PC-3 (cell line): Measurements from ENCODE around the gene RNU1-3. TPM values are rescaled to one million over a fixed set of nuclear protein-coding genes. Genes with fewer than 3 reads are reported as not detected.
A peak's percentile ranks its signal among the peaks of the same experiment; 100 is the strongest.
"Not testable (repeated sequence)": the region's sequence is repeated elsewhere in the genome, so short reads cannot be mapped to it uniquely, and the experiment has no call there.

Experiments
- ATAC-seq: fragments of 200-7000 bp; cut with Tn5 transposase; 2 replicates; pipeline ENCODE4 v1.9.1; 2020; ENCODE audit warnings: mild to moderate bottlenecking, moderate library complexity
- BruUV-seq: library from RNA; stranded (reverse); fragments of 400-500 nt; replicated peaks from 2 replicates; lab custom pipeline; 2021; lab: Mats Ljungman, UMichigan
- CTCF ChIA-PET: fragments of 300-600 bp; sonication (Branson Sonifier 250); formaldehyde crosslinking; loops from one replicate; lab custom pipeline; 2022; ENCODE audit warnings: antibody characterized with exemption; lab: Charles Lee
- POLR2A ChIA-PET: fragments of 300-600 bp; sonication (Branson Sonifier 250); formaldehyde crosslinking; loops from one replicate; lab custom pipeline; 2022; ENCODE audit warnings: antibody characterized with exemption; ENCODE audit not compliant: unreplicated experiment; lab: Charles Lee
- DNase-seq: peaks from one replicate; pipeline ENCODE4 v3.0.0-alpha.2; 2015
- H2AFZ ChIP-seq: fragments of 300-600 bp; sonication (generic); 2 replicates; pipeline ENCODE4 v1.6.0; 2016; ENCODE audit warnings: antibody characterized with exemption, low read length
- H3F3A ChIP-seq: fragments of 300-600 bp; sonication (generic); one replicate; pipeline ENCODE4 v1.6.0; 2017; ENCODE audit warnings: antibody characterized with exemption, low read length, control low read depth, mild to moderate bottlenecking; ENCODE audit not compliant: unreplicated experiment
- H3K27ac ChIP-seq: fragments of 300-600 bp; sonication (generic); 2 replicates; pipeline ENCODE4 v1.5.1; 2016; ENCODE audit warnings: mild to moderate bottlenecking, low read length
- H3K27me3 ChIP-seq: fragments of 300-600 bp; sonication (generic); 2 replicates; pipeline ENCODE4 v1.6.1; 2016; ENCODE audit warnings: low read length, mixed read lengths
- H3K36me3 ChIP-seq: fragments of 300-600 bp; sonication (generic); 2 replicates; pipeline ENCODE4 v1.6.1; 2016; ENCODE audit warnings: low read depth, mixed run types, low read length, mixed read lengths
- H3K4me1 ChIP-seq: fragments of 300-600 bp; sonication (generic); 2 replicates; pipeline ENCODE4 v1.5.1; 2016; ENCODE audit warnings: low read length; ENCODE audit not compliant: insufficient read depth
- H3K4me2 ChIP-seq: fragments of 300-600 bp; sonication (generic); 2 replicates; pipeline ENCODE4 v1.6.0; 2016; ENCODE audit warnings: low read length
- H3K4me3 ChIP-seq: fragments of 300-600 bp; sonication (generic); 2 replicates; pipeline ENCODE4 v1.5.1; 2016; ENCODE audit warnings: mild to moderate bottlenecking, low read length, mixed read lengths
- H3K79me2 ChIP-seq: fragments of 300-600 bp; sonication (generic); 2 replicates; pipeline ENCODE4 v1.6.1; 2017; ENCODE audit warnings: low read length, mixed read lengths
- H3K9ac ChIP-seq: fragments of 300-600 bp; sonication (generic); 2 replicates; pipeline ENCODE4 v1.6.0; 2016; ENCODE audit warnings: mild to moderate bottlenecking, low read length
- H3K9me2 ChIP-seq: fragments of 300-600 bp; sonication (generic); replicated peaks from 2 replicates; pipeline ENCODE4 v1.6.1; 2016; ENCODE audit warnings: mixed run types, low read length, mixed read lengths
- H3K9me3 ChIP-seq: fragments of 300-600 bp; sonication (generic); 2 replicates; pipeline ENCODE4 v1.6.1; 2016; ENCODE audit warnings: low read length, mixed read lengths
- H4K20me1 ChIP-seq: fragments of 300-600 bp; sonication (generic); 2 replicates; pipeline ENCODE4 v1.6.1; 2016; ENCODE audit warnings: low read length, mixed read lengths
- intact Hi-C: fragments of 100-400 bp; cut with micrococcal nuclease; formaldehyde crosslinking; loops from 2 replicates; pipeline ENCODE4 v1.9.0; 2023
- total RNA-seq: library from RNA; depleted of rRNA; stranded (reverse); fragments of >200 nt; gene quantifications from 2 replicates; pipeline ENCODE4 v1.2.3, GENCODE V29; 2014

Gene RNU1-3
- total RNA-seq, 1 experiment from 2014 or later, result under 0.01 TPM

DNA sequence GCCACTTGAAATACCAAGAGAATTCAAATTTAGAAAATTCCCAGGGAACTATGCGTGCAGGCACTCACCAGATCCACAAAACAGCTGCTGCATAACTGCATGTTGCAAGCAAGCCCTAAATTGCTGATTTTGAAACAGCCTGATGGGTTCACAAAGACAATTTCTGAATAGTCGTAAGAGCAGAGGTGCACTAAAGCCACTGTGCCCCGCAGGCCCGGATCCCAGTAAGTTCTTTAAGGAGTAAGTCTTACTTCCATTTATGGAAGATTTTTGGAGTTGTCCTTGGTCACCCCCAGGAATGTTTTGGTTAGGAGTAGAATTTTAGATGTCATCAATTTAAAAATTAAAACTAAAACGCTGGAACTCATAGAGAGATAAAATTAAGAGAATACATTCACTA, 7.2 kb upstream of the RNU1-3 start:
- BruUV-seq, ATAC-seq, POLR2A ChIA-PET, H3K9ac ChIP-seq, H3K9me2 ChIP-seq, H3K27ac ChIP-seq, CTCF ChIA-PET, H3F3A ChIP-seq, DNase-seq, H4K20me1 ChIP-seq, H3K4me1 ChIP-seq, H3K4me3 ChIP-seq, H2AFZ ChIP-seq, intact Hi-C loops, H3K9me3 ChIP-seq, H3K36me3 ChIP-seq, H3K27me3 ChIP-seq, H3K4me2 ChIP-seq, H3K79me2 ChIP-seq: not testable (repeated sequence)

GRCh38 chr1:16665836-16666235, 912 bp downstream of the RNU1-3 start:
- H3K27me3 ChIP-seq, POLR2A ChIA-PET, CTCF ChIA-PET, intact Hi-C loops, H3K36me3 ChIP-seq, ATAC-seq, BruUV-seq, H4K20me1 ChIP-seq, H3F3A ChIP-seq, H3K9me2 ChIP-seq, H3K79me2 ChIP-seq, H3K27ac ChIP-seq, H3K9me3 ChIP-seq, H3K4me2 ChIP-seq, H3K4me3 ChIP-seq, H3K4me1 ChIP-seq, H3K9ac ChIP-seq, H2AFZ ChIP-seq, DNase-seq: not testable (repeated sequence)

- not testable (repeated sequence) for ATAC-seq
Measured at GRCh38 chr1:16658234-16658633, 8.5 kb downstream of the RNU1-3 start.

DNA sequence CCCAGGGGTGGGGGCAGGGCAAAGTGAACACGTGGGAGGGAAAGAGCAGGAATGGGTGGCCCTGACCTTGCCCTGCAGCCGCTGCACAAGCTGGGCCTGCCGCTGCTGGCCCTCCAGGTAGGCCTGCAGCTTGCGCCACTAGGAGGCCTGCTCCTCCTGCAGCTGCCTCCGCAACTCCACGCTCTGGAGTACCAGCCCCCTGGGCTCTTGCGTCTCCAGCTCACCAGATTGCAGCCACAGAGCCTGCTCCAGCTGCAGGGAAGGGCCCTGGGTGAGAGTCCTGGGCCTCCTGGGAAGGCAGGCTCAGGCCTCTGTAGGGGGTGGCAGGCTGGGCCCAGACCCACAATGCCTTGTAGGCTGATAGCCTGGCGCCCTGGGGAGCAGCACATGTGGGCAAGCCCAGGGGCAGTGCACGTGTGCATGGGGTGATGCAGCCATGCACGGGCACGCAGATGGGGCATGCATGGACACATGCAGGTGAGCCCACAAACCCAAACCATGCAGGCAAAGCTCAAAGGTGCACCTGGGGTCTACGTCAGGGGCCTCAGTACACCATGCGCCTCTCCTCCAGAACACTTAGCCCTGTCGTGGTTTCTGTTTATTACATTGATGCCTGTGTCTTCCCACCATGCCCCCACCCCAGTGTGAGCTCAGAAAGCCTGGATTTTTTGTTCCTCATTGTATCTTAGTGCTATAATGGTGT, 9.6 kb downstream of the RNU1-3 start:
- H3K4me3 ChIP-seq, intact Hi-C loops, POLR2A ChIA-PET: not testable (repeated sequence)

More at GRCh38 chr1:16658234-16658633, 8.5 kb downstream of the RNU1-3 start:
- POLR2A ChIA-PET, H3K27ac ChIP-seq, H3K36me3 ChIP-seq, H4K20me1 ChIP-seq, DNase-seq, H3F3A ChIP-seq, H3K9ac ChIP-seq, H2AFZ ChIP-seq, H3K4me1 ChIP-seq, H3K79me2 ChIP-seq, H3K4me2 ChIP-seq, H3K4me3 ChIP-seq, BruUV-seq, H3K9me2 ChIP-seq, intact Hi-C loops, H3K27me3 ChIP-seq, H3K9me3 ChIP-seq, CTCF ChIA-PET: not testable (repeated sequence)

GRCh38 chr1:16656574-16656973, 10.2 kb downstream of the RNU1-3 start:
- BruUV-seq, H3F3A ChIP-seq, H4K20me1 ChIP-seq, H3K79me2 ChIP-seq, POLR2A ChIA-PET, DNase-seq, H3K36me3 ChIP-seq, H3K9me3 ChIP-seq, H3K4me3 ChIP-seq, H3K4me1 ChIP-seq, CTCF ChIA-PET, intact Hi-C loops, H3K4me2 ChIP-seq, H2AFZ ChIP-seq, H3K27me3 ChIP-seq, H3K27ac ChIP-seq, H3K9ac ChIP-seq, H3K9me2 ChIP-seq: not testable (repeated sequence)
- peak; percentile 52; the same call in 1 of the 2 replicates for ATAC-seq

More for the DNA sequence above, 9.6 kb downstream of the RNU1-3 start:
- H3K9me2 ChIP-seq, H3K27me3 ChIP-seq, CTCF ChIA-PET, H3K9me3 ChIP-seq, DNase-seq, H3K4me1 ChIP-seq, BruUV-seq, H3F3A ChIP-seq, H2AFZ ChIP-seq, H3K9ac ChIP-seq, H4K20me1 ChIP-seq, H3K36me3 ChIP-seq, H3K27ac ChIP-seq, H3K79me2 ChIP-seq, H3K4me2 ChIP-seq: not testable (repeated sequence)
- peak; percentile 27; the same call in 1 of the 2 replicates for ATAC-seq

DNA sequence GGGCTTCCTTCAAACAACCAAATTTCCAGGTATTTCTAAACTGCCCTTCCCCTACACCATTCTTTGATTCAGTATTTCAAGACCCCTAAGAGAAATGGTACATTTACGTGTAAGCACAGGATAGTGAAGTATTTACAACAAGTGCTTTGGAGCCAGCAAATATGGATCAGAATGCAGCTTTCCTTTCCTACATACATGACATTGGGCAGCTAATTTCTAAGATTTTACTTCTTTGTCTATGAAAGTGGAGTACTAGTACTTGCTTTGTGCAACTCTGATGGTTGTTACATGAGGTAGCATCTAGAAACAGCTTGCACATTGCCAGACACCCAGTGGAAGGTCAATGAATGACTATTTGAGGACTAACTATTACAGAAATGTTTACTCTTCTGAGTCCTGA, 15.2 kb downstream of the RNU1-3 start:
- H4K20me1 ChIP-seq, H2AFZ ChIP-seq, H3K27ac ChIP-seq, H3K4me2 ChIP-seq, intact Hi-C loops, H3K36me3 ChIP-seq, H3K9me3 ChIP-seq, POLR2A ChIA-PET, H3K4me3 ChIP-seq, CTCF ChIA-PET, H3K4me1 ChIP-seq, H3K9ac ChIP-seq, H3K9me2 ChIP-seq, H3K27me3 ChIP-seq, H3K79me2 ChIP-seq, H3F3A ChIP-seq, BruUV-seq: not testable (repeated sequence)
- DNase-seq (peak; percentile 31), ATAC-seq (peak; percentile 79)

GRCh38 chr1:16649960-16650359, 16.8 kb downstream of the RNU1-3 start:
- DNase-seq, H3K79me2 ChIP-seq, H3K9me3 ChIP-seq, POLR2A ChIA-PET, H3K27me3 ChIP-seq, H3K9ac ChIP-seq, H3K4me1 ChIP-seq, H3K36me3 ChIP-seq, H3F3A ChIP-seq, H3K27ac ChIP-seq, BruUV-seq, H3K4me3 ChIP-seq, H4K20me1 ChIP-seq, H3K9me2 ChIP-seq, H3K4me2 ChIP-seq, H2AFZ ChIP-seq, ATAC-seq, intact Hi-C loops, CTCF ChIA-PET: not testable (repeated sequence)
